Measurements from ENCODE around the gene BCLAF1.

BCLAF1 gene

GRCh38 chr6:136334465-136334846 lies 44.8 kb upstream of the BCLAF1 start:
- TF ChIP-seq, protein P1, sequence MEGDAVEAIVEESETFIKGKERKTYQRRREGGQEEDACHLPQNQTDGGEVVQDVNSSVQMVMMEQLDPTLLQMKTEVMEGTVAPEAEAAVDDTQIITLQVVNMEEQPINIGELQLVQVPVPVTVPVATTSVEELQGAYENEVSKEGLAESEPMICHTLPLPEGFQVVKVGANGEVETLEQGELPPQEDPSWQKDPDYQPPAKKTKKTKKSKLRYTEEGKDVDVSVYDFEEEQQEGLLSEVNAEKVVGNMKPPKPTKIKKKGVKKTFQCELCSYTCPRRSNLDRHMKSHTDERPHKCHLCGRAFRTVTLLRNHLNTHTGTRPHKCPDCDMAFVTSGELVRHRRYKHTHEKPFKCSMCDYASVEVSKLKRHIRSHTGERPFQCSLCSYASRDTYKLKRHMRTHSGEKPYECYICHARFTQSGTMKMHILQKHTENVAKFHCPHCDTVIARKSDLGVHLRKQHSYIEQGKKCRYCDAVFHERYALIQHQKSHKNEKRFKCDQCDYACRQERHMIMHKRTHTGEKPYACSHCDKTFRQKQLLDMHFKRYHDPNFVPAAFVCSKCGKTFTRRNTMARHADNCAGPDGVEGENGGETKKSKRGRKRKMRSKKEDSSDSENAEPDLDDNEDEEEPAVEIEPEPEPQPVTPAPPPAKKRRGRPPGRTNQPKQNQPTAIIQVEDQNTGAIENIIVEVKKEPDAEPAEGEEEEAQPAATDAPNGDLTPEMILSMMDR (conservative IDR thresholded peaks at IDR 0.05; ENCODE audit: low read depth, low read length), result no peak
- DNase-seq (ENCODE audit: low read depth), result no peak

GRCh38 chr6:136333824-136334464 lies 44.3 kb upstream of the BCLAF1 start:
- no peak overlapping the region for H3K4me3 ChIP-seq (ENCODE audit: low read depth, low read length)
- DNase-seq (ENCODE audit: low read depth), result no peak
- TF ChIP-seq, protein P1 (conservative IDR thresholded peaks at IDR 0.05; ENCODE audit: low read depth, low read length), result no peak

More at GRCh38 chr6:136334465-136334846, 44.8 kb upstream of the BCLAF1 start:
- no peak overlapping the region for H3K4me3 ChIP-seq (ENCODE audit: low read depth, low read length)

DNA sequence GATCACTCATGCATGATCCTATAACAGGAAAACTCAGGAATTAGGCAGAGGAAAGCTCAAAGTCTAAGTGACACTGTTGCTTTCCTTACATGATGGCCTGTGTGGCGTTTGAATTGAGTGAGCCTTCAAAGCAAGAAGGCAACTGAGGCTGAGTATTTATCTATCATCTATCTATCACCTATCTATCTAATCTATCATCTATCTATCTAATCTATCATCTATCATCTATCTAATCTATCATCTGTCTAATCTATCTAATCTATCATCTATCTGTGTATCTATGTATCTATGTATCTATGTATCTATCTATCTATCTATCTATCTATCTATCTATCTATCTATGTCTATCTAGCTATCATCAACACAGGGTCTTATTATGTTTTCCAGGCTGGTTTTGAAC lies 41.8 kb upstream of the BCLAF1 start:
- H3K4me3 ChIP-seq (ENCODE audit: low read depth, low read length), result no peak overlapping the region
- no peak for DNase-seq (ENCODE audit: low read depth)
- TF ChIP-seq, protein P1 (conservative IDR thresholded peaks at IDR 0.05; ENCODE audit: low read depth, low read length), result no peak

DNA sequence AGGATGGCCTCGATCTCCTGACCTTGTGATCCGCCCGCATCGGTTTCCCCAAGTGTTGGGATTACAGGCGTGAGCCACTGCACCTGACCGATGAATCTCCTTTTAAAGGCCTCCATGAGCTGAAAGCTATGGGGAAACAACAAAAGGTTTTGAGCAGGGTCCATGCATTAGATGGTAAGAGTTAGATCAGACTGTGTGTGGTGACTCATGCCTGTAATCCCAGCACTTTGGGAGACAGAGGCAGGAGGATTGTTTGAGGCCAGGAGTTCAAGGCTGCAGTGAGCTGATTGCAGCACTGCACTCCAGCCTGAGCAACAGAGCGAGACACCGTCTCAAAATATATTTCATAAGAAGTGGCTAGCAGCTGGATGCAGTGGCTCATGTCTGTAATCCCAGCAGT lies 41.0 kb upstream of the BCLAF1 start:
- no peak for DNase-seq (ENCODE audit: low read depth)
- no peak overlapping the region for H3K4me3 ChIP-seq (ENCODE audit: low read depth, low read length)
- TF ChIP-seq, protein P1 (conservative IDR thresholded peaks at IDR 0.05; ENCODE audit: low read depth, low read length), result no peak

GRCh38 chr6:136326038-136326553 lies 36.5 kb upstream of the BCLAF1 start:
- DNase-seq (ENCODE audit: low read depth), result peak; percentile 26
- TF ChIP-seq, protein P1 (conservative IDR thresholded peaks at IDR 0.05; ENCODE audit: low read depth, low read length), result no peak
- no peak overlapping the region for H3K4me3 ChIP-seq (ENCODE audit: low read depth, low read length)

GRCh38 chr6:136324686-136325380 lies 35.2 kb upstream of the BCLAF1 start:
- DNase-seq (ENCODE audit: low read depth), result no peak
- H3K4me3 ChIP-seq (ENCODE audit: low read depth, low read length), result no peak overlapping the region
- TF ChIP-seq, protein P1 (conservative IDR thresholded peaks at IDR 0.05; ENCODE audit: low read depth, low read length), result no peak
